GM12891 (cell line): Measurements from ENCODE around the gene IRX4.

ENCODE experiments used
- PAX5 ChIP-seq: IDR thresholded peaks from 2 replicates; pipeline ENCODE4 v1.6.1; 2011; ENCODE audit warnings: low read length, moderate library complexity, mild to moderate bottlenecking; ENCODE audit not compliant: insufficient read depth, severe bottlenecking
- POLR2AphosphoS5 ChIP-seq: IDR thresholded peaks from 2 replicates; pipeline ENCODE4 v1.6.1; 2011; ENCODE audit warnings: low read depth, low read length, control low read depth

GRCh38 chr5:1867114-1867814 lies 15.5 kb downstream of the IRX4 start:
- no peak for TF ChIP-seq PAX5
- TF ChIP-seq POLR2AphosphoS5 = no peak
